Lower leg skin (tissue), 3 donors: ENCODE results near the gene NAXD.

ENCODE experiments used
- CTCF ChIP-seq, 3 donors: fragments of 450-650 bp; IDR thresholded peaks; one replicate each; pipeline ENCODE4 v1.5.1; 2016; ENCODE audit warnings: antibody characterized with exemption in 3 of 3, mild to moderate bottlenecking in 3 of 3, moderate library complexity in 2 of 3
- POLR2A ChIP-seq, 2 donors: fragments of 450-650 bp; IDR thresholded peaks; one replicate each; pipeline ENCODE4 v1.6.1; 2016 to 2017; ENCODE audit warnings: antibody characterized with exemption in 2 of 2, mild to moderate bottlenecking in 1 of 2, moderate library complexity in 1 of 2

GRCh38 chr13:110683203-110683883 is 68.0 kb downstream of the NAXD start:
- TF ChIP-seq POLR2A (IDR thresholded peaks at IDR 0.05) (no peak), CTCF (IDR thresholded peaks at IDR 0.05) (no peak)
